ENCODE results near the gene RALGAPB.

Gene RALGAPB

DNA sequence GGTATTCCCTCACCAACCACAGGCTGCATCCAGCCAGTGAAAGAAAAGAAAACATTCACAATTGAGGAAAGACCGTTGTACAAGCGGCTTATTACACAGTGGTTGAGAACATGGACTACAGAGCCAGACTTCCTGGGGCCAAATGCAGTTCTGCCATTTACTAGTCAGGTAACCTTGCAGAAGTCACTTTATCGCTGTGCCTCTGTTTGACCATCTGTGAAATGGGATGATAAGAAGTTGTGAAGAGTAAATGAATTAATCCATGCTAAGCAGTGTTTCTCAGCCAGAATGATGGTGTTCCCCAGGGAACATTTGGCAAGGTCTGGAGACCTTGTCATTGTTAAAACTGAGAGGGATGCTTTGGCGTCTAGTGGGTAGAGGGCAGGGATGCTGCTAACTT is 143.8 kb downstream of the RALGAPB start:
- no peak for DNase-seq

DNA sequence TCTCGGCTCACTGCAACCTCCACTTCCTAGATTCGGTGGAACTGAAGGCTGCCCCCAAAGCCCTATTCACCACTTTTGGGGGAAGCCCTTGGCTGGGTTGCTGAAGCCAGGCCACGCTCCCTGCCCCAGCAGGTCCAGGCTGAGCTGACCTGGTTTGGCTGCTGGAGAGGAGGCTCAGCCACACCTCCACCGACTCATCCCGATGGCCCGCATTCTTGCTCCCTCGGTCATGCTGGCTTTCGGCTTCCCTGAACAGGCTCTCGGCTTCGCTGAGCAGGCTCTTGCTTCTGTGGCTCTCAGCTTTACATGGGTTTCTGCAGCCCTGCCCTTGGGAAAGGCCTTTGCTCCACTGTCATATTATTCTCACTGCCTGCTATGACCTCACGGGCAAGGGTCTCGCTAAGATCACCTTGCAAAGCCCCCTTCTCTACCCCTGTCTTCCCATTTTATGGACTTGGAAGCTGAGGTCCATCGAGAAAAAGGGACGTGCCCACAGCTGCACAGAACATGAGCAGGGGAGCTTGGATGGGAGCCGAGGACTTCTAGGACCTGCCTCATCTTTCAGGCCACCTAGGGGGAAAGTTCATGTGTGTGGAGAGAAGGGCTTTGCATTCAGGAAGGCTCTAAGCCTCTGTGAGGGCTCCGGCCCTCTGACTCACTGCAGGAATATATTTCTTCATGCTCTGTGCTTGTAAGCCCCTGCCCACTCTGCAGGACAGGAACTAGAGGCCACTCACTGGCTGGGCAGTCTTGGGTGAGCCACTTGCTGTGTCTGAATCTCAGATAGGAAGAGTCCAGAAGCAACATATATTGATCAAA is 144.6 kb downstream of the RALGAPB start:
- DNase-seq: no peak

DNA sequence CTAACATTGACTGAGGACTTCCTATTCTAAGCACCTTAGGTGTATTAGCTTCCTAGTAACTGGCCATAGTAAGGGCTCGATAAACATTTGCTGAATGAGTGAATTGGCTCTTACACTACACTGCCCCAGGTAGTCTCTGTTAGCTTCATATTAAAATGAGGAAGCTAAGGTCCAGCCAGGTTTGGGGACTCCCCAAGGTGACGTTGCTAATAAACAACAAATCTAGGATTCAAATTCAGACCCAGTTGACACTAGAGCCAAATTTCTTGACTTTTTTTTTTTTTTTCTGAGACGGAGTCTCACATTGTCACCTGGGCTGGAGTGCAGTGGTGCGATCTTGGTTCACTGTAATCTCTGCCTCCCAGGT is 145.2 kb downstream of the RALGAPB start:
- no peak for DNase-seq

DNA sequence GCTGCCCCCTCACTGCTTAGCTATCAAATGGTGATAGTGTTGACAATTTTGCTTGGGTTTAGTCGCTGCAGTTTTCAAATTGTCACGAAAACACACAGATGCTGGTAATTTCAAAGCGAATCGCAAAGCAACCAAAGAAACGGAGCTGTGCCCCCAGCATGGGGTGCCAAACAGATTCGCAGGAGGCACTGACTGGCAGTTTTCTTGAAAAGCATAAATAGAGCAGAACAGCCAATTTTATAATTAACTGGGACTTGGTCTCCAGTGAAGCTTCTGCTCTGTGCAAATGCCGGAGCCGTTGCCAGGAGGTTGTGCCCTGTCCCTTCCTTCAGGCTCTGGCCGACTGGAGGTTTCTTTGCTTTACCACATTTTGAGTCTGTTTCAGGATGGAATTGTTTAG is 147.8 kb downstream of the RALGAPB start:
- no peak for DNase-seq

DNA sequence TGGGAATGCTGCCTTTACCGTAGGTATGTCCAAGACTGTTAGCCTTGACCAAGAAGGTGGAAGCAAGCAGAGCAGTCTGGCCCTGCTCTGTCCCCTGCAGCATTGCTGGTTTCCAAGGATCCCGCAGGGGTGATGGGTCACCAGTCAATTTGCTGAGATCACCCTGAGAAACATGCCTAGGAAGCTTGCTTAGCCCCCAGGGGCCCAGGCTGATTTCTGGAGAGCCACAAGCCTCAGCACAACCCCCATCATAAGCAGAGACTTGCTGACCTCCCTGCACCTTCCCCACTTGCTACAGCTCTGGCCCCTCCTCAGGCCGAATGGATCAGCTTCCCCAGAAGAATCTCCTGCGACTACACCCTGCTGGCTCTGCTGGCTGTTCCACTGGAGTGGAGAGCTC is 150.4 kb downstream of the RALGAPB start:
- DNase-seq: no peak

DNA sequence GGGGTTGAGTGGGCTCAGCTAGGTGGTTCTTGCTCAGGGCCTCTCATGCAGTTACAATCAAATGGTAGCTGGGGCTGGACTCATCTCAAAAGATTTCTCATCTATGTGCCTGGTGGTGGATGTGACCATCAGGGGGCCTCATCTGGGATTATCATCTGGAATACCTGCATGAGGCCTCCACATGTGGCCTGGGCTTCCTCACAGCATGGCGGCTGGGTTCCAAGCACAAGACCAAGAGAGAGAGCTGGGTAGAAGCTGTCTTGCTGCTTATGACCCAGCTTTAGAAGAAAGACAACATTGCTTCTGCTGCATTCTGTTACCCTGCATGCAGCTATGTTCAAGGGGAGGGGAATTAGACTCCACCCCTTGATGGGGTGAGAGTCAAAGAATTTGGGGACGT is 151.4 kb downstream of the RALGAPB start:
- no peak for DNase-seq

DNA sequence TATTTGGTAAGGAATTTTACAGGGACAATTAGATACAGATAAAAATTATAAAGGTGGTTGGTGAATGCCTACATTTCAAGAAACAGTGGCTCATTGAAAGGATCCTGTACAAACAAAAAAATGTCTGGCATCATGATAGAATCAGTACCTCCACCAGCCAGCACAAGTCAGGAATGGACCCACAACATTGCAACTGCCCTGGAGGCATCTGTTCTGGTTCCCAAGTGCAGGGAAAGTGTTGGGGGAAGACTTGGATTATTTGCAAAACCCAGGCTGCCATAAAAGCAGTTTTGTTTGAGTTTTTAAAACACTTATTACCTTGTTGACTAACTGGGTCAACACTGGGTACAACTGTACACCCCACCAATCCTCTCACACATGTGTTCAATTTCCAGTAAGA is 153.3 kb downstream of the RALGAPB start:
- DNase-seq: no peak

DNA sequence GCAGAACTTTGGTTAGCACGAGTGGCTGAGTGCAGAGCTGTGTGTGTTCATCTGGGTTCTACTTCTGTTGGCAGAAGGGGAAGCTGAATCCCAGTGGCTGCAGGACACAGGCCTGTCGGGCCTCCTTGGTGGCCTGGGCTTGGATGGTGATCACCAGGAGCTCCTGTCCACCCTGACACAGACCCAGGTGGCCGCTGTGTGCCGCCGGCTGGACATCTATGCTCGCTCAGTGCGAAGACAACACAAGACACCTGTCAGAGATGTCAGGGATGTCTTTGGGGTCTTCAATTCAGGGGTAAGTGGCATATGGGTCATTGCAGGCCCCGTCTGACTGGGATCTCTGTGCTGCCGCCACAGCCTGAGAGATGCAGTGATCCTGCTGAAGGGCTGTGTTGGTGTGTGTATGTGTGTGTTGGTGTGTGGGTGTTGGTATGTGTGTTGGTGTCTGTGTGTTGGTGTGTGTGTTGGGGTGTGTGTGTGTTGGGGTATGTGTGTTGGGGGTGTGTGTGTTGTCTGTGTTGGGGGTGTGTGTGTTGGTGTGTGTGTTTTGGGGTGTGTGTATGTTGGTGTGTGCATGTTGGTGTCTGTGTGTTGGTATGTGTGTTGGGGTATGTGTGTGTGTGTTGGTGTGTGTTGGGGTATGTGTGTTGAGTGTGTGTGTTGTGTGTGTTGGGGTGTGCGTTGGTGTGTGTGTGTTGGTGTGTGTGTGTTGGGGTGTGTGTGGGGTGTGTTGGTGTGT is 154.4 kb downstream of the RALGAPB start:
- DNase-seq: no peak
